PC-3 (cell line): ENCODE results near the gene ILK. TPM values are rescaled to one million over a fixed set of nuclear protein-coding genes. Genes with fewer than 3 reads are reported as not detected.

Experiments
- ATAC-seq: fragments of 200-7000 bp; cut with Tn5 transposase; 2 replicates; pipeline ENCODE4 v1.9.1; 2020; ENCODE audit warnings: mild to moderate bottlenecking, moderate library complexity
- BruUV-seq: library from RNA; stranded (reverse); fragments of 400-500 nt; replicated peaks from 2 replicates; lab custom pipeline; 2021; lab: Mats Ljungman, UMichigan
- CTCF ChIA-PET: fragments of 300-600 bp; sonication (Branson Sonifier 250); formaldehyde crosslinking; loops from one replicate; lab custom pipeline; 2022; ENCODE audit warnings: antibody characterized with exemption; lab: Charles Lee
- POLR2A ChIA-PET: fragments of 300-600 bp; sonication (Branson Sonifier 250); formaldehyde crosslinking; loops from one replicate; lab custom pipeline; 2022; ENCODE audit warnings: antibody characterized with exemption; ENCODE audit not compliant: unreplicated experiment; lab: Charles Lee
- DNase-seq: peaks from one replicate; pipeline ENCODE4 v3.0.0-alpha.2; 2015
- H2AFZ ChIP-seq: fragments of 300-600 bp; sonication (generic); 2 replicates; pipeline ENCODE4 v1.6.0; 2016; ENCODE audit warnings: antibody characterized with exemption, low read length
- H3F3A ChIP-seq: fragments of 300-600 bp; sonication (generic); one replicate; pipeline ENCODE4 v1.6.0; 2017; ENCODE audit warnings: antibody characterized with exemption, low read length, control low read depth, mild to moderate bottlenecking; ENCODE audit not compliant: unreplicated experiment
- H3K27ac ChIP-seq: fragments of 300-600 bp; sonication (generic); 2 replicates; pipeline ENCODE4 v1.5.1; 2016; ENCODE audit warnings: mild to moderate bottlenecking, low read length
- H3K27me3 ChIP-seq: fragments of 300-600 bp; sonication (generic); 2 replicates; pipeline ENCODE4 v1.6.1; 2016; ENCODE audit warnings: low read length, mixed read lengths
- H3K36me3 ChIP-seq: fragments of 300-600 bp; sonication (generic); 2 replicates; pipeline ENCODE4 v1.6.1; 2016; ENCODE audit warnings: low read depth, mixed run types, low read length, mixed read lengths
- H3K4me1 ChIP-seq: fragments of 300-600 bp; sonication (generic); 2 replicates; pipeline ENCODE4 v1.5.1; 2016; ENCODE audit warnings: low read length; ENCODE audit not compliant: insufficient read depth
- H3K4me2 ChIP-seq: fragments of 300-600 bp; sonication (generic); 2 replicates; pipeline ENCODE4 v1.6.0; 2016; ENCODE audit warnings: low read length
- H3K4me3 ChIP-seq: fragments of 300-600 bp; sonication (generic); 2 replicates; pipeline ENCODE4 v1.5.1; 2016; ENCODE audit warnings: mild to moderate bottlenecking, low read length, mixed read lengths
- H3K79me2 ChIP-seq: fragments of 300-600 bp; sonication (generic); 2 replicates; pipeline ENCODE4 v1.6.1; 2017; ENCODE audit warnings: low read length, mixed read lengths
- H3K9ac ChIP-seq: fragments of 300-600 bp; sonication (generic); 2 replicates; pipeline ENCODE4 v1.6.0; 2016; ENCODE audit warnings: mild to moderate bottlenecking, low read length
- H3K9me2 ChIP-seq: fragments of 300-600 bp; sonication (generic); replicated peaks from 2 replicates; pipeline ENCODE4 v1.6.1; 2016; ENCODE audit warnings: mixed run types, low read length, mixed read lengths
- H3K9me3 ChIP-seq: fragments of 300-600 bp; sonication (generic); 2 replicates; pipeline ENCODE4 v1.6.1; 2016; ENCODE audit warnings: low read length, mixed read lengths
- H4K20me1 ChIP-seq: fragments of 300-600 bp; sonication (generic); 2 replicates; pipeline ENCODE4 v1.6.1; 2016; ENCODE audit warnings: low read length, mixed read lengths
- EZH2 ChIP-seq: fragments of 300-600 bp; sonication (generic); IDR thresholded peaks from one replicate; pipeline ENCODE4 v1.6.1; 2017; ENCODE audit warnings: antibody characterized with exemption, mild to moderate bottlenecking, low read length; ENCODE audit not compliant: unreplicated experiment
- EZH2phosphoT487 ChIP-seq: fragments of 300-600 bp; sonication (generic); IDR thresholded peaks from 2 replicates; pipeline ENCODE4 v1.6.1; 2018; ENCODE audit warnings: mild to moderate bottlenecking, antibody characterized with exemption, low read length, borderline replicate concordance
- intact Hi-C: fragments of 100-400 bp; cut with micrococcal nuclease; formaldehyde crosslinking; loops from 2 replicates; pipeline ENCODE4 v1.9.0; 2023
- total RNA-seq: library from RNA; depleted of rRNA; stranded (reverse); fragments of >200 nt; gene quantifications from 2 replicates; pipeline ENCODE4 v1.2.3, GENCODE V29; 2014
- TF ChIP-seq, protein P1 (sequence below): fragments of 300-600 bp; sonication (generic); conservative IDR thresholded peaks from 2 replicates; pipeline ENCODE4 v1.5.1; 2017; ENCODE audit warnings: antibody characterized with exemption, low read depth, mild to moderate bottlenecking, low read length

The ILK gene
- total RNA-seq, 1 experiment from 2014 or later, result 73.9 TPM

DNA sequence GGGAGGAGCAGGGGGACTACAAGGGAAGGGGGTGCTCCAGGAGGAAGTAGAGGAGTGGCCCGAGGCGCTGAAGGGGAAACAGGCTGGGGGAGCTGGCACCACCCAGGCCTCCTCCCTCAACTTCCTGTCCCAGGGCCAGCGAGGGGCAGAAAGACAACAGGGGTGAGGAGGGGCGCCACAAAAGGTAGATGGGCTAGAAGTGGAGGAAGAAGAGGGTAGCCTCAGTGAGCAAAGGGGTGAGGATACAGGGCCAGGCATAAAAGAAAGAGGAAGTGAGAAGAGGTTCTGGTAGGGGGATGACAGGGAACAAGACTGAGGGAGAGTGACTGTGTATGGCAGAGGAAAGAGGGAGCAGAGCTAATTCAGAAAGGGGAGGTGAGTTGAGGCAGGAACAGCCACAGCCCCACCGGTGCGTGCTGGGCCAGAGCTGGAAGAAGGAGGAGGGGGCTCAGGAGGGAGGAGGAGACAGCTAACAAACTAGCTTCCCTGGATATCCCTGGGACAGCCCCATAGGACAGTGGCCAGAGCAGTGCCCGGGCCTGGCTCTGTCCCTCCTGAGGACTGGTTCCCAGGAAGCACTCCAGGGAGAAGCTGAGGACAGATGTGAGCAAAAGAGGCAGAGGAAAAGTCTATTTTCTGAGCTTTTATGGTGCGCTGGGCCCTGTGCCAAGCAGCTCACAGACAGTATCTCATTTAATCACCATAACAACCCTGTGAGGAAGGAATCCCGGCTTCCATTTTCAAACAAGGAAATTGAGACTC lies 43.5 kb downstream of the ILK start:
- H3F3A ChIP-seq, result no peaks in the 10 kb centered on the region
- no peak overlapping the region for H3K9ac ChIP-seq
- no peak overlapping the region for H3K4me2 ChIP-seq
- no peak for DNase-seq
- H3K27ac ChIP-seq, result no peak overlapping the region
- no peaks in the 10 kb centered on the region for H4K20me1 ChIP-seq
- H3K27me3 ChIP-seq, result peaks cover 42% of the 10 kb centered on the region
- ChIA-PET CTCF (no interaction called here), POLR2A (no interaction called here)
- no peak for ATAC-seq
- no peaks in the 10 kb centered on the region for H3K36me3 ChIP-seq
- TF ChIP-seq, protein P1, sequence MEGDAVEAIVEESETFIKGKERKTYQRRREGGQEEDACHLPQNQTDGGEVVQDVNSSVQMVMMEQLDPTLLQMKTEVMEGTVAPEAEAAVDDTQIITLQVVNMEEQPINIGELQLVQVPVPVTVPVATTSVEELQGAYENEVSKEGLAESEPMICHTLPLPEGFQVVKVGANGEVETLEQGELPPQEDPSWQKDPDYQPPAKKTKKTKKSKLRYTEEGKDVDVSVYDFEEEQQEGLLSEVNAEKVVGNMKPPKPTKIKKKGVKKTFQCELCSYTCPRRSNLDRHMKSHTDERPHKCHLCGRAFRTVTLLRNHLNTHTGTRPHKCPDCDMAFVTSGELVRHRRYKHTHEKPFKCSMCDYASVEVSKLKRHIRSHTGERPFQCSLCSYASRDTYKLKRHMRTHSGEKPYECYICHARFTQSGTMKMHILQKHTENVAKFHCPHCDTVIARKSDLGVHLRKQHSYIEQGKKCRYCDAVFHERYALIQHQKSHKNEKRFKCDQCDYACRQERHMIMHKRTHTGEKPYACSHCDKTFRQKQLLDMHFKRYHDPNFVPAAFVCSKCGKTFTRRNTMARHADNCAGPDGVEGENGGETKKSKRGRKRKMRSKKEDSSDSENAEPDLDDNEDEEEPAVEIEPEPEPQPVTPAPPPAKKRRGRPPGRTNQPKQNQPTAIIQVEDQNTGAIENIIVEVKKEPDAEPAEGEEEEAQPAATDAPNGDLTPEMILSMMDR, result no peak
- TF ChIP-seq EZH2phosphoT487, result no peak
- TF ChIP-seq EZH2, result no peak
- BruUV-seq, result no TSS peak
- H2AFZ ChIP-seq, result no peak overlapping the region
- H3K4me1 ChIP-seq, result no peaks in the 10 kb centered on the region; the same call in 1 of the 2 replicates
- no peaks in the 10 kb centered on the region for H3K79me2 ChIP-seq
- no peaks in the 10 kb centered on the region for H3K9me3 ChIP-seq
- no peak overlapping the region for H3K4me3 ChIP-seq
- H3K9me2 ChIP-seq, result no peaks in the 10 kb centered on the region
- intact Hi-C loops, result no loop called here

DNA sequence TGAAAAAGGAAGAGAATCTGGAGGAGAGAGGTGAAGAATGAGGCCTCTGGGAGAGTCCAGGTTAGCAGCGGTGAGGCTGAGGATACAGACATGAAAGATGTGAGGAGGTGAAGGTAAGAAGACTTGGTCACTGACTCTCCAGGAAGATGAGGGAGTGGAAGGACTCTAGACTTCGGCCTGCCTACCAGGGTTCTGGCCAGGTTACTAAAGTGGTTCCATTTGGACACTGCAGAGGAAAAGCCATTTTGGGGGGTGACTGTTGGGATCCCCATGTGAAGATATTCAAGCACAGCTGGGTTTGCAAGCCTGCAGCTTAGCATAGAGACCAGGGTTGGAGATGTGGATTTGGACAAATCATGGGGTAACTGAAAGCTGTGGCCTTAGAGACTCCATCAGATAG lies 44.3 kb downstream of the ILK start:
- Histone ChIP-seq H3K4me2 (no peak overlapping the region), H3K4me3 (no peak overlapping the region), H3K27me3 (peaks cover 48% of the 10 kb centered on the region), H3K4me1 (no peaks in the 10 kb centered on the region; the same call in 1 of the 2 replicates), H3K9me3 (no peaks in the 10 kb centered on the region), H3K9me2 (no peaks in the 10 kb centered on the region), H3F3A (no peaks in the 10 kb centered on the region), H3K36me3 (no peaks in the 10 kb centered on the region), H3K27ac (no peak overlapping the region), H2AFZ (no peak overlapping the region), H3K9ac (no peak overlapping the region), H3K79me2 (no peaks in the 10 kb centered on the region), H4K20me1 (no peaks in the 10 kb centered on the region)
- BruUV-seq, result no TSS peak
- TF ChIP-seq EZH2, result no peak
- TF ChIP-seq, protein P1, result no peak
- no peak for TF ChIP-seq EZH2phosphoT487
- ATAC-seq (no peak), DNase-seq (no peak)
- ChIA-PET CTCF (no interaction called here), POLR2A (no interaction called here)
- intact Hi-C loops, result no loop called here

DNA sequence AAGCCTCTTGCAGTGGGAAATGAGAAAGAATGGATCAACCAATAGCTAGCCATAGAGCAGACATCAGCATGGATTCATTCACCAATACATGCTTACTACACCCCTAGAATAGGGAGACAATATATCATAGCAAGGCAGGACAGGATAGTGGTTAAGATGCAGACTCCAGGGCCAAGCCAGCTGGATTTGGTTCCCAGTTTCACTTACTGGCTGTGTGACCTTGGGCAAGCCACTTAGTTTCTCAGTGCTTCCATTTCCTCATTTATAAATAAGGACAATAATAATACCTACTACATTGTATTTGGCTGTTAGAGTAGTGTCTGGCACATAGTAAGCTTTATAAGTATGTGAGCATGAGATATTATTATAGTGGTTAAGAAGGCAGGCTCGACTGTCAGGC lies 44.9 kb downstream of the ILK start:
- intact Hi-C loops, result no loop called here
- no peak overlapping the region for H3K4me3 ChIP-seq
- POLR2A ChIA-PET, result no interaction called here
- ATAC-seq, result no peak
- H3F3A ChIP-seq, result no peaks in the 10 kb centered on the region
- no peak overlapping the region for H3K9ac ChIP-seq
- no peak overlapping the region for H3K27ac ChIP-seq
- H2AFZ ChIP-seq, result no peak overlapping the region
- H3K4me2 ChIP-seq, result no peak overlapping the region
- H3K9me2 ChIP-seq, result no peaks in the 10 kb centered on the region
- H3K36me3 ChIP-seq, result no peaks in the 10 kb centered on the region
- CTCF ChIA-PET, result no interaction called here
- TF ChIP-seq, protein P1, result no peak
- no peak for TF ChIP-seq EZH2
- no peak for TF ChIP-seq EZH2phosphoT487
- H4K20me1 ChIP-seq, result no peaks in the 10 kb centered on the region
- DNase-seq, result no peak
- no peaks in the 10 kb centered on the region for H3K79me2 ChIP-seq
- peaks cover 49% of the 10 kb centered on the region for H3K27me3 ChIP-seq
- H3K4me1 ChIP-seq, result no peaks in the 10 kb centered on the region; the same call in 1 of the 2 replicates
- BruUV-seq, result no TSS peak
- no peaks in the 10 kb centered on the region for H3K9me3 ChIP-seq
